ENCODE results near the gene PRKCZ.

DNA sequence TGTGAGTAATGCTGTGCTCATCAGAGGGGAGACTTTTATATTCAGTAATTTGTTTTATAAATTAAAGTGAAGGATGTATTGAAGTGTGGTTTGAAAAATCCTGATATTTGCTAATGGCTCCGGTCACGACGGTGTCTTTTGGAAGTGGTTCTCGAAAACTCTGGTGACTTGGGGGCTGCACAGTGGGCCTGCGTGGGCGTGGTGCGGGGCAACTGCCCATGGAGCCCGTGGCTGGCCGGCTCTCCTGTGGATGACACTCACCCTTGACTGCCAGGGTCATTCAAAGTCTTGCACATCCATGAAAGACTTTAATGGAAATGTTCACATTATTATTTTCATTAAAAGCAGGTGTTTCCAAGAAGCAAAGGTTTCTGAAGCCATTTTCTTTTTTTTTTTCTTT lies 136.7 kb downstream of the PRKCZ start:
- no peak for TF ChIP-seq CTCF (IDR thresholded peaks at IDR 0.05; ENCODE audit: low read depth, low read length)
- no peak for TF ChIP-seq EZH2phosphoT487 (IDR thresholded peaks at IDR 0.05; ENCODE audit: low read depth)

Measured in OCI-LY3 (cell line).